HG03039 (cell line): ENCODE data around the gene TMEM253.

Experiments used
- ATAC-seq: cut with Tn5 transposase; IDR thresholded peaks from one replicate; pipeline ENCODE4 v1.9.1; 2021; ENCODE audit warnings: mild to moderate bottlenecking, moderate library complexity; ENCODE audit not compliant: unreplicated experiment

Gene TMEM253

DNA sequence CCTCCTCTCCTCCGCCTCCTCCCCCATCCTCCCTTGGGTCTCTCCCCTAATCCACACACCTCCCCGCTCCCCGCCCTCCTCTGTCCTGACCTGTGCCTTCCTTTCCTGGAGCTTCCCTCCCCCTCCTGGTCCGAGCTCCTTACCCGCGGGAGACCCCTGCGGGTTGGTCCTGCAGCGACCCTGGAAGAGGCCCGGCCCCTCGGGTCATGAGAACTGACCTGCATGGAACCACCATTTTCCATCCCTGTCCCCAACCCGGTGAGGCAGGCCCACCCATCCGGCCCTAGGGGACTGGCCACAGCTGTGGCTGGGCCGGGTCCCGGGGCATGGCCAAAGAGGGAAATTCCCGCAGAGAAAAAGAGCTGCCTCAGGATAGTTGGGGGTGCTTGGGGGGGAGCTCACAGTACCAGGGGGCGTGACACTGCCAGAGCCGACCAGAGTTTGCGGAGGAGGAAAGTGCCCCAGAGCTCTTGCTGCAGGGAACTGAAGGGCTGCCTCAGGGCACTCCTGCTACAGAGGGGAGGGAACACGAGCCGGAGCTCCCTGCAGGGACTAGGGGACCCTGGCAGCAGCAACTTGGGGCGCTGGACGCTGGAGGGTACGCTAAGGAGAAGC, 30.1 kb upstream of the TMEM253 start:
- peak; percentile 8 for ATAC-seq

DNA sequence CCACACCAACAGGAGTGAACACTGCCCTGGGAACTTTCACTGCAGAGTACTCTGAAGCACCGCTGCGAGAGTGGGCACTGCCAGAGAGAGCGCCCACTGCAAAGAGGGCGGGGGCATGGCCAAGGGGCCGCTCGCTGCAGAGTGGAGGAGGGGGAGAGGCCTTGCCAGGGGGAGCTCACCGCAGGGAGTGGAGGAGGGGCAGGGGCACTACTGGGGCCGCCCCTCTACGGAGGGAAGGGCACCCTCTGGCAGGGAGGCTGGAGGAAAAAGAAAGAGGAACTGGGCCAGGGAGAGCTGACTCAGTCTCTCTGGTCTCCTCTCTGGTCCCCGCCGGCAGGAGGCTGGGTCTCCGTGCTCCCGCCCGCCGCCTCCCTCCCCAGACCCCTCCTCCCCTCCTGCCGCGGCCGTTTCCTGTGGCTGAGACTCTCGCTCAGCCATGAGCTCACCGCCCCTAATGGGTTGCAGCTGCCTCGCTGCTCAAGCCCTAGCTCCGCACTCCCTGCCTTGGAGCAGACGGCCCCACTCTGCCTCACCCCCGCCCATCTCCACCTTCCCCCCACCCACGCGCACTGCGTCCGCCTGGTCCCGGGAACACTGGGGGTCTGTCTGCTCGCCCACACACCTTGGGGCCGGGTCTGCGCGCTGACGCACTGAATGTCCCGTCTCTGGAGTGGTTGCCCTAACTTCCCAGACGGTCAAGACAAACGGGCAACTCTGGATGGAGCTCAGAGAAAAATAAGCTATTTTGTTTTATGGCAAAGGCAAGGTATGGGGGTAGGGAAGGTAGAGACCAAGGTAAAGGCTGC, 29.4 kb upstream of the TMEM253 start:
- peak; percentile 57 for ATAC-seq

- ATAC-seq, result no peak
Measured at GRCh38 chr14:21072031-21072473, 28.8 kb upstream of the TMEM253 start.

DNA sequence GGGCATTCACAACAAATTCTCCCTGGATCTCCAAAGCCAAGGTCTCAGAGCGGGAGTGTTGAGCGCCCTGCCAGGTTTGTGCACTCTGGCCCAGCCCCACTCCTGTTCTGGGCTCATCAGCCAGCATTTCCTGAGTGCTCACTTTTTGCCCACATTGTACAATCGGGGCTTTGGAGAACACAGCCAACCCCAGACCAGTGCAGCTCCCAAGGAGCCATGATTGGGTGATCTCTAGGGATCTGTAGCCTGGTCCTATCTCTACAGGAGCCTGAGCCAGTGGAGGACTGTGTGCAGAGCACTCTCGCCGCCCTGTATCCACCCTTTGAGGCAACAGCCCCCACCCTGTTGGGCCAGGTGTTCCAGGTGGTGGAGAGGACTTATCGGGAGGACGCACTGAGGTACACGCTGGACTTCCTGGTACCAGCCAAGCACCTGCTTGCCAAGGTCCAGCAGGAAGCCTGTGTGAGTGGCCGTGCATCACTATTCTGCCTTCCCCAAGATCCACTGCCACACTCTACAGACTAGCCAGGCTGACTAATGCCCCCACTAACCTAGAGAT, 28.0 kb upstream of the TMEM253 start:
- ATAC-seq, result no peak

DNA sequence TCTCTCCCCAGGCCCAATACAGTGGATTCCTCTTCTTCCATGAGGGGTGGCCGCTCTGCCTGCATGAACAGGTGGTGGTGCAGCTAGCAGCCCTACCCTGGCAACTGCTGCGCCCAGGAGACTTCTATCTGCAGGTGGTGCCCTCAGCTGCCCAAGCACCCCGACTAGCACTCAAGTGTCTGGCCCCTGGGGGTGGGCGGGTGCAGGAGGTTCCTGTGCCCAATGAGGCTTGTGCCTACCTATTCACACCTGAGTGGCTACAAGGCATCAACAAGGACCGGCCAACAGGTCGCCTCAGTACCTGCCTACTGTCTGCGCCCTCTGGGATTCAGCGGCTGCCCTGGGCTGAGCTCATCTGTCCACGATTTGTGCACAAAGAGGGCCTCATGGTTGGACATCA, 26.9 kb upstream of the TMEM253 start:
- ATAC-seq, result no peak

DNA sequence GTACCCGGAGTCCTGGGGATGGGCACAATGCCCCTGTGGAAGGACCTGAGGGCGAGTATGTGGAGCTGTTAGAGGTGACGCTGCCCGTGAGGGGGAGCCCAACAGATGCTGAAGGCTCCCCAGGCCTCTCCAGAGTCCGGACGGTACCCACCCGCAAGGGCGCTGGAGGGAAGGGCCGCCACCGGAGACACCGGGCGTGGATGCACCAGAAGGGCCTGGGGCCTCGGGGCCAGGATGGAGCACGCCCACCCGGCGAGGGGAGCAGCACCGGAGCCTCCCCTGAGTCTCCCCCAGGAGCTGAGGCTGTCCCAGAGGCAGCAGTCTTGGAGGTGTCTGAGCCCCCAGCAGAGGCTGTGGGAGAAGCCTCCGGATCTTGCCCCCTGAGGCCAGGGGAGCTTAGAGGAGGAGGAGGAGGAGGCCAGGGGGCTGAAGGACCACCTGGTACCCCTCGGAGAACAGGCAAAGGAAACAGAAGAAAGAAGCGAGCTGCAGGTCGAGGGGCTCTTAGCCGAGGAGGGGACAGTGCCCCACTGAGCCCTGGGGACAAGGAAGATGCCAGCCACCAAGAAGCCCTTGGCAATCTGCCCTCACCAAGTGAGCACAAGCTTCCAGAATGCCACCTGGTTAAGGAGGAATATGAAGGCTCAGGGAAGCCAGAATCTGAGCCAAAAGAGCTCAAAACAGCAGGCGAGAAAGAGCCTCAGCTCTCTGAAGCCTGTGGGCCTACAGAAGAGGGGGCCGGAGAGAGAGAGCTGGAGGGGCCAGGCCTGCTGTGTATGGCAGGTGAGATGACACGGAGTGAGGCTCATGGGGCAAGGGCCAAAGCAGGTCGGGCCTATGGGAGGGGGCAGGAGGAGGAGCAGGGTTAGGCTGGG, 26.2 kb upstream of the TMEM253 start:
- ATAC-seq, result no peak

DNA sequence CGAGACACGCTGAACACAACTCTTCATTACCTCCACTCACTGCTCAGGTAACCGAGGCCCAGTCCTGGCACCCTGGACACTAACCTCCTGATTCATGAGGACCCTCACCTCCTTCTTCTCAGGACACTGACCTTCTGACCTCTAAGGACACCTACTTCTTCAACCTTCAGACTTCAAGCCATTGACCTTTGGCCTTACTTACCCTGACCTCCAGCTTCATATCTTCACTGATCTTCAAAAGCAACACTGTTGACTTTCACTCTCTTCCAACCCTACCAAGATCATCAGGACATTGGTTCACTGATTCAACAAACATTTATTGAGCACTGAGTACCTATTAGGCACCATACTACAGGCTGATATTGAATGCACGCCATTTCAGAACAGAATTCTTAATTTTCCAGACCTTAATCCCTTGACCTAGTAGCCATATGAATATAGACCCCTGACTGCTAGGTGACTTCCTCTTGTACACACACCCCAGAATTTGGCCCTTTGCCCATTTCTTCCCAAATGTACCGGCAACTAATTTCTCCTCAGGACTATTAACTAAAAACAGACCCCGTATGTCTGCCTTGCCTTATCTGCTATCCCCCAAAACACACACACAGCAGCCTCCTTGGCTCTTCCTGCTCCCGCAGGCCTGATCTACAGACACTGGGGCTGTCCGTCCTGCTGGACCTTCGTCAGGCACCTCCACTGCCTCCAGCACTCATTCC, 25.0 kb upstream of the TMEM253 start:
- no peak for ATAC-seq

DNA sequence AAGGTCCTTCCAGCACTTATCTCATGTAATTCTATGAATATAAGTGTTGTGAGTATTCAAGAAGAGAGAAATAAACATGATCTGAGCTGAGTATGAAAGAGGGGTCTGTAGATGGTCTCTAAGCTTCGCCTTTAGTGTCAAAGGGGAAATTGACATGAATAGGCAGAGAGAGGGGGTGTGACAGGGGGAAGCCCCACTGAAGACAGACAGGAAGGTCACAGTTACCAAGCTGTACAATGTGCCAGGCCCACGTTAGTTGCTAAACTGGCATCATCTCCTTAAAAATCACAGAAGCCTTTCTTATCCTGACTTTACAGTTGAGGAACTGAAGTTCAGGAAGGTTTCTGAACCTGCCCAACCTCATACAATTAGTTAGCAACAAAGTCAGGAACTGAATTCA, 23.2 kb upstream of the TMEM253 start:
- no peak for ATAC-seq

DNA sequence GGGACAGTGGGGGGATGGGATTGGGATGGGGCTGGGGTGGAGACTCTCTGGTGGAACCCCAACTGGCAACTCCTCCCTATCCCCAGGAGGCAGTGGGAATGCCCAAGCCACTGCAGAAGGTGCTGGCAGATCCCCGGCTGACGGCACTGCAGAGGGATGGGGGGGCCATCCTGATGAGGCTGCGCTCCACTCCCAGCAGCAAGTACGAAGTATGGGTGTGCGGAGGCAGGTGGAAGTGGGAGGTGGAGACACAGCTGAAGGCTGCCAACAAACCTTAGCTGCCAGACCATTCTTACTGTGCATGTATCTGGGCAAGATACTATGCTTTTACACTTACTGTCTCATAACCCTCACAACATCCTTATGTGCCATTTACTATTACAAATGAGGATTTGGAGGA, 22.6 kb upstream of the TMEM253 start:
- no peak for ATAC-seq

- ATAC-seq, result no peak
Measured at GRCh38 chr14:21078726-21079125, 22.1 kb upstream of the TMEM253 start.

DNA sequence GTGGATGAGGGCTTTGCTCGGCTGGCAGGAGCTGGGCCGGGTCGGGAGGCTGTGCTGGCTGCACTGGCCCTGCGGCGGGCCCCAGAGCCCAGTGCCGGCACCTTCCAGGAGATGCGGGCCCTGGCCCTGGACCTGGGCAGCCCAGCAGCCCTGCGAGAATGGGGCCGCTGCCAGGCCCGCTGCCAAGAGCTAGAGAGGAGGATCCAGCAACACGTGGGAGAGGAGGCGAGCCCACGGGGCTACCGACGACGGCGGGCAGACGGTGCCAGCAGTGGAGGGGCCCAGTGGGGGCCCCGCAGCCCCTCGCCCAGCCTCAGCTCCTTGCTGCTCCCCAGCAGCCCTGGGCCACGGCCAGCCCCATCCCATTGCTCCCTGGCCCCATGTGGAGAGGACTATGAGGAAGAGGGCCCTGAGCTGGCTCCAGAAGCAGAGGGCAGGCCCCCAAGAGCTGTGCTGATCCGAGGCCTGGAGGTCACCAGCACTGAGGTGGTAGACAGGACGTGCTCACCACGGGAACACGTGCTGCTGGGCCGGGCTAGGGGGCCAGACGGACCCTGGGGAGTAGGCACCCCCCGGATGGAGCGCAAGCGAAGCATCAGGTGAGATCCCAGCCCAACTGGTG, 19.2 kb upstream of the TMEM253 start:
- ATAC-seq, result no peak

- no peak for ATAC-seq
Measured at GRCh38 chr14:21083565-21084325, 17.1 kb upstream of the TMEM253 start.

- no peak for ATAC-seq
Measured at GRCh38 chr14:21084396-21084795, 16.5 kb upstream of the TMEM253 start.

DNA sequence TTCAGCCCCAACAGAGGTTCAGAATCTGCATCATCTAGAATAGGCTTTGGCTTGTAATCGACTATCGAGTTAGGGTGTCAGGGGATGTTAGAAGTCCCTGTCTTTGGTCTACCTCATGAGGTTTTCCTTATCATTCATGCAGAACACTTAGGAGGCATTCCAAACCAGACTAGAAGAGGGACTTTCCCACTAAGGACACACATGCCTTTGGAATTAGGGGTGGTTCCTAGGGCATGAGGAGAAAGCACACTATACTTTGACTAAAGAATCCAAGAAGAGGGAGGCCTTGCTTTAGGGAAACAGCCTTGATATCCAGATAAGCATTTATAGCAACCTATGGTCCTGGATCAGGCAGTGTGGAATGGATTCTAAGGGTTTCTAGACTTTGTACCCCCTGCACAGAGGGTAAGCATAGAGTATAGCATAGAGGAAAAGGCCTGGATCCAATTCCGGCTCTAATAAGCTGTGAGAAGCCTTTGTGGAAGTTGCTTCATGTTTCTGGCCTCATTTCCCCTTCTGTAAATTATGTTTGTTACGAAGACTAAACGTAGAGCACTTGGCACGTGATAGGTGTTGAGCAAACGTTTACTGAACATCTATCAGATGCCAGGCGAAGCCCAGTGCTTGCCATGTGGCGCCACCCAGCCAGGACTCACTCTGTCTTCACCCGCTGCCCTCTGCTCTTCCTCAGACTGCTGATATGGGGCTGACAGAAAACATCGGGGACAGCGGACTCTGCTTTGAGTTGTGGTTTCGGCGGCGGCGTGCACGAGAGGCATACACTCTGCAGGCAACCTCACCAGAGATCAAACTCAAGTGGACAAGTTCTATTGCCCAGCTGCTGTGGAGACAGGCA, 15.6 kb upstream of the TMEM253 start:
- ATAC-seq, result no peak

DNA sequence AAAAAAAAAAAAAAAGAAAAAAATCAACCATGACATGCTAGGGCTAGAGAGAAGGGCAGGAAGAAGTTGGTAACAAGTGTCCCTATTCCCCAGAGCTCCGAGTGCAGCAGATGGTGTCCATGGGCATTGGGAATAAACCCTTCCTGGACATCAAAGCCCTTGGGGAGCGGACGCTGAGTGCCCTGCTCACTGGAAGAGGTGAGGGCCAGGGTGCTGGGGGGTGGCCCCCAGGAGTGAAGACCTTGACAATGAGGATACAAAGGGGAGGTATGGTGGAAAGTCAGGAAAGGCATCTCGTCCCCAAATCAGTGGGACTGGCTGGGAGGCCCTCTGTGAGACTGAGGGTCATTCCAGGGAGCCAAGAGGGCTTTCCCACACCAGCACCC, 14.0 kb upstream of the TMEM253 start:
- ATAC-seq, result no peak

GRCh38 chr14:21087294-21088091, 13.4 kb upstream of the TMEM253 start:
- ATAC-seq, result no peak

GRCh38 chr14:21088687-21089086, 12.2 kb upstream of the TMEM253 start:
- no peak for ATAC-seq

DNA sequence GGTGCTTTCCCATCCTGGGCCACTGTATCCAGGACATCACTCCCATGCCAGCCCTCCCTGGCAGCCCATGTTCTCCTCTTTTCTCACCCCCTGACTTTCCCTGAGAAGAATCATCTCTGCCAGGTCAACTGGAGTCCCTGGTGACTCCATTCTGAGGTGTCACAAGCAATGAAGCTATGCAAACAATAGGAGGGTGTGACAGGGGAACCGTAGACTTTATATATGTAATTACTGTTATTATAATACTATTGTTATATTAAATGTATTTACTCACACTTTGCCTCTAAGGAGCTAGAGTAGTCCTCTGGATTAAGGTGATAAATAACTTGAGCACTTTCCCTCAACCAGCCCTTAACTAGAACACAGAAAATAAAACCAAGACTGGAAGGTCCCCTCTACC, 11.6 kb upstream of the TMEM253 start:
- ATAC-seq, result no peak
